Right lobe of liver (tissue), 4 donors: ENCODE results near the gene NHSL2.

Experiments used
- POLR2A ChIP-seq: fragments of 450-650 bp; IDR thresholded peaks from one replicate; pipeline ENCODE4 v1.6.1; 2017; ENCODE audit warnings: antibody characterized with exemption, mild to moderate bottlenecking
- TF ChIP-seq, protein P1 (sequence below), 4 donors: fragments of 200-600 bp in 3 of 4; fragments of 450-650 bp in 1 of 4; IDR thresholded peaks; one replicate each; pipeline versions ENCODE4 v1.5.1 to v1.8.0; 2016 to 2022; ENCODE audit warnings: antibody characterized with exemption in 4 of 4, mild to moderate bottlenecking in 2 of 4
- donor health status: DM: no; HTN: no; CAD: no.
- donor health status: DM: no; HTN: no; CAD: no.
- donor health status: DM: no; HTN: yes; CAD: no.

DNA sequence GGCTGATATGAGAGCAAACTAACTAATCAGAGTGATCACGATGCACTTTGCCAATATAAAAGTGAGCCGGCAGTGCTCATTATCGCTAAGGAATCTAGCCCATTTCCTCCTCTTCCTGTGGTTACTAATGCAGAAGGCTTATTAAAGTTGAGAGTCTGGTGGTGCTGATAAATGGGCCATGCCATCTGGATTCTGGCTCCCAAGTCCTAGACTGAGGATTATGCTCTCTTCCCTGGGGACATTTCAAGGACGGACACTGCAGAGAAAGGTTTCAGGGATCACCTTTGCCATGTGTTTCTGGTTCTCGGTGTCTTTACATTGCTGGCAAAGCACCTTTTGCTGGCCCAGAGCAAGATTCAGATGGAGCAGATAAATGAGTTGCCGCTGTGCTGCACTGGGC, 135.8 kb downstream of the NHSL2 start:
- TF ChIP-seq, protein P1, sequence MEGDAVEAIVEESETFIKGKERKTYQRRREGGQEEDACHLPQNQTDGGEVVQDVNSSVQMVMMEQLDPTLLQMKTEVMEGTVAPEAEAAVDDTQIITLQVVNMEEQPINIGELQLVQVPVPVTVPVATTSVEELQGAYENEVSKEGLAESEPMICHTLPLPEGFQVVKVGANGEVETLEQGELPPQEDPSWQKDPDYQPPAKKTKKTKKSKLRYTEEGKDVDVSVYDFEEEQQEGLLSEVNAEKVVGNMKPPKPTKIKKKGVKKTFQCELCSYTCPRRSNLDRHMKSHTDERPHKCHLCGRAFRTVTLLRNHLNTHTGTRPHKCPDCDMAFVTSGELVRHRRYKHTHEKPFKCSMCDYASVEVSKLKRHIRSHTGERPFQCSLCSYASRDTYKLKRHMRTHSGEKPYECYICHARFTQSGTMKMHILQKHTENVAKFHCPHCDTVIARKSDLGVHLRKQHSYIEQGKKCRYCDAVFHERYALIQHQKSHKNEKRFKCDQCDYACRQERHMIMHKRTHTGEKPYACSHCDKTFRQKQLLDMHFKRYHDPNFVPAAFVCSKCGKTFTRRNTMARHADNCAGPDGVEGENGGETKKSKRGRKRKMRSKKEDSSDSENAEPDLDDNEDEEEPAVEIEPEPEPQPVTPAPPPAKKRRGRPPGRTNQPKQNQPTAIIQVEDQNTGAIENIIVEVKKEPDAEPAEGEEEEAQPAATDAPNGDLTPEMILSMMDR (IDR thresholded peaks at IDR 0.05): no peak
- no peak for TF ChIP-seq POLR2A
